Uterus (tissue), 4 donors: ENCODE measurements around the gene TRPM4. TPM values are rescaled to one million over a fixed set of nuclear protein-coding genes. Genes with fewer than 3 reads are reported as not detected.

ENCODE experiments used
- DNase-seq, 2 donors: peaks; one replicate each; pipeline ENCODE4 v3.0.0-alpha.2; 2019 to 2020
- H3K27ac ChIP-seq, 2 donors: fragments of 200-600 bp; sonication (generic); 1 replicate in 1 of 2; 2 replicates in 1 of 2; pipeline ENCODE4 v1.5.1; 2016 to 2018
- H3K27me3 ChIP-seq, 2 donors: fragments of 200-600 bp; sonication (generic); one replicate each; pipeline ENCODE4 v1.5.1; 2018 to 2019; ENCODE audit warnings: control low read depth in 1 of 2
- H3K36me3 ChIP-seq, 2 donors: fragments of 200-600 bp; sonication (generic); one replicate each; pipeline ENCODE4 v1.5.1; 2019; ENCODE audit warnings: control low read depth in 1 of 2
- H3K4me1 ChIP-seq, 2 donors: fragments of 200-600 bp; sonication (generic); one replicate each; pipeline ENCODE4 v1.5.1; 2018 to 2019; ENCODE audit warnings: control low read depth in 1 of 2
- H3K4me3 ChIP-seq, 2 donors: fragments of 200-600 bp; sonication (generic); 1 replicate in 1 of 2; 2 replicates in 1 of 2; pipeline ENCODE4 v1.5.1; 2018 to 2019; ENCODE audit warnings: mild to moderate bottlenecking in 1 of 2
- H3K9me3 ChIP-seq, 2 donors: fragments of 200-600 bp; sonication (generic); one replicate each; pipeline ENCODE4 v1.5.1; 2019; ENCODE audit warnings: control low read depth in 1 of 2
- POLR2A ChIP-seq, 2 donors: fragments of 450-650 bp; IDR thresholded peaks; one replicate each; pipeline ENCODE4 v1.6.1; 2016; ENCODE audit warnings: antibody characterized with exemption in 2 of 2, mild to moderate bottlenecking in 1 of 2, moderate library complexity in 1 of 2
- intact Hi-C: fragments of 100-400 bp; cut with DNase I; formaldehyde crosslinking; loops from one replicate; pipeline ENCODE4 v1.15.1; 2023; ENCODE audit warnings: low total_unique reads
- total RNA-seq, 4 donors: library from RNA; depleted of rRNA in 3 of 4; stranded (reverse); fragments of >200 nt in 3 of 4; gene quantifications; one replicate each; pipeline versions ENCODE4 v1.1.0 to v1.2.4, GENCODE V29; 2014 to 2023
- TF ChIP-seq, protein P1 (sequence below), 4 experiments: fragments of 200-600 bp in 2 of 4; fragments of 450-650 bp in 2 of 4; sonication (generic) in 2 of 4; IDR thresholded peaks; one replicate each; pipeline ENCODE4 v1.5.1; 2016 to 2019; ENCODE audit warnings: antibody characterized with exemption in 4 of 4, mild to moderate bottlenecking in 2 of 4, moderate library complexity in 1 of 4
- donor health status: DM: yes; HTN: yes; CAD: no.

Gene TRPM4
- total RNA-seq, 4 donors from 2014 or later: 9.7 to 28.7 (median 15.4) TPM

DNA sequence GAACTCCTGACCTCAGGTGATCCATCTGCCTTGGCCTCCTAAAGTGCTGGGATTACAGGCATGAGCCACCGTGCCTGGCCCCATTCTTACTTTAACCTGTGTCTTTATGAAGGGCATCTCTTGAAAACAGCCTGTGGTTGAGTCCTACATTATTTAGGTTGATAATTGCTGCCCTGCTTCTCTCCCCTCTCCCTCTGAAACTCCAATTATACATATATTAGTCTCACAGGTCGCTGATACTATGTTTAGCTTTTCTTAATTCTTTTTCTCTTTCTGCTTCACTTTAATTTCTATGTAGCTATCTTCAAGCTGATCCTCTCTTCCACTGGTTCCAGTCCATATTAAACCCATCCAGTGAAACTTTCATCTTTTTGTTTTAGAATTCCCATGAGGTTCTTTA is 92.3 kb downstream of the TRPM4 start:
- no peaks in the 10 kb centered on the region for H3K27me3 ChIP-seq
- no peak for TF ChIP-seq POLR2A (IDR thresholded peaks at IDR 0.05)
- TF ChIP-seq, protein P1, sequence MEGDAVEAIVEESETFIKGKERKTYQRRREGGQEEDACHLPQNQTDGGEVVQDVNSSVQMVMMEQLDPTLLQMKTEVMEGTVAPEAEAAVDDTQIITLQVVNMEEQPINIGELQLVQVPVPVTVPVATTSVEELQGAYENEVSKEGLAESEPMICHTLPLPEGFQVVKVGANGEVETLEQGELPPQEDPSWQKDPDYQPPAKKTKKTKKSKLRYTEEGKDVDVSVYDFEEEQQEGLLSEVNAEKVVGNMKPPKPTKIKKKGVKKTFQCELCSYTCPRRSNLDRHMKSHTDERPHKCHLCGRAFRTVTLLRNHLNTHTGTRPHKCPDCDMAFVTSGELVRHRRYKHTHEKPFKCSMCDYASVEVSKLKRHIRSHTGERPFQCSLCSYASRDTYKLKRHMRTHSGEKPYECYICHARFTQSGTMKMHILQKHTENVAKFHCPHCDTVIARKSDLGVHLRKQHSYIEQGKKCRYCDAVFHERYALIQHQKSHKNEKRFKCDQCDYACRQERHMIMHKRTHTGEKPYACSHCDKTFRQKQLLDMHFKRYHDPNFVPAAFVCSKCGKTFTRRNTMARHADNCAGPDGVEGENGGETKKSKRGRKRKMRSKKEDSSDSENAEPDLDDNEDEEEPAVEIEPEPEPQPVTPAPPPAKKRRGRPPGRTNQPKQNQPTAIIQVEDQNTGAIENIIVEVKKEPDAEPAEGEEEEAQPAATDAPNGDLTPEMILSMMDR (IDR thresholded peaks at IDR 0.05): no peak
- no peaks in the 10 kb centered on the region for H3K36me3 ChIP-seq
- no peak overlapping the region for H3K4me3 ChIP-seq
- no peaks in the 10 kb centered on the region for H3K4me1 ChIP-seq
- intact Hi-C loops: no loop called here
- no peaks in the 10 kb centered on the region for H3K9me3 ChIP-seq
- DNase-seq: no peak
- no peak overlapping the region for H3K27ac ChIP-seq

DNA sequence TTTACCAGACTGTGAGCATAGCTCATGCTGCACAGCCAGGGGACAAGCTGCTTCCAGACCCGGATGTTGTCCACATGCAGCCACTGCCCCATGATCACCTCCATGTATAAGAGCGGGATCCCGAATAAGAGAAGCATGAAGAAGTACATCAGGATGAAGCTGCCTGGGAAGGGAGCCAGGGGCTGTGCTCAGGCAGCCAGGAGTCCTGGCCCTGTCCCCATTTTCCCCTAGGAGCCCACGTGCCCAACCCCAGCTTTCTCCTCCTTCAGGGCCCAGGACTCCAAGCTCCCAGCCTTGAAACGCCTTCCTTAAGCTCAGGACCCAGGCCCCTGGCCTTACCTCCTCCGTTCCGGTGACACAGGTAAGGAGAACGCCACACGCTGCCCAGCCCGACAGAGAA is 98.1 kb downstream of the TRPM4 start:
- DNase-seq: no peak
- TF ChIP-seq POLR2A (IDR thresholded peaks at IDR 0.05): no peak
- TF ChIP-seq, protein P1 (IDR thresholded peaks at IDR 0.05): no peak
- Histone ChIP-seq H3K36me3 (no peaks in the 10 kb centered on the region), H3K27ac (no peak overlapping the region), H3K4me1 (no peaks in the 10 kb centered on the region), H3K27me3 (no peaks in the 10 kb centered on the region), H3K9me3 (peaks cover 0 to 7% of the 10 kb centered on the region in 2 donors), H3K4me3 (no peak overlapping the region)
- intact Hi-C loops: no loop called here

DNA sequence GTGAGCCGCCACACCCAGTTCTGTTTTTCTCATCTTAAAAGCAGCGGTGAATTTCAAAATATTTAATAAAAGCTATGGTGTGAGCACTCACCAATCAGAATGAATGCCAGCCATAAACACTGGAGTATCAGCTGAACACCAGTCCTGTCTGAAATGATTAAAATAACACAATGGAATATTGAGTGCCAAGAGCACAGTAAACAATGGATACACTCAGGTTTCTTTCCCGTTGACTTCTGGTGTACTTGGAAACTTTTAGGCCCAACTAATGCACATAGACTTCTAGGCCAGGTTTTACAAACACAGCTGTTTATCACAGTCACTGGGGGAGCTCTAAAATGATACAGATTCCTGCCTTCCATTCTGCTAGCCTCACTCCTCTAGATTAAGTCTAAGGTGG is 99.1 kb downstream of the TRPM4 start:
- H3K27me3 ChIP-seq: no peaks in the 10 kb centered on the region
- TF ChIP-seq, protein P1 (IDR thresholded peaks at IDR 0.05): no peak
- TF ChIP-seq POLR2A (IDR thresholded peaks at IDR 0.05): no peak
- H3K27ac ChIP-seq: no peak overlapping the region
- no peak overlapping the region for H3K4me3 ChIP-seq
- H3K36me3 ChIP-seq: no peaks in the 10 kb centered on the region
- DNase-seq: no peak
- intact Hi-C loops: no loop called here
- no peaks in the 10 kb centered on the region for H3K4me1 ChIP-seq
- peaks cover 0 to 10% of the 10 kb centered on the region in 2 donors for H3K9me3 ChIP-seq

Other genes with a start within 250 kb of the TRPM4 start
- gene DHDH, start 224.1 kb upstream of the TRPM4 start, total RNA-seq: under 1 TPM in 2 of 4 donors, not detected in 2; 0.41 to 0.95 TPM
- 10 to 100 TPM; 16.5 to 84.5 (median 39.5) TPM for gene BAX, start 202.9 kb upstream of the TRPM4 start, total RNA-seq
- 1,000 to 10,000 TPM in 3 of 4 donors, 100 to 1,000 TPM in 1; 472 to 2,968 (median 1,570) TPM for gene FTL, start 192.5 kb upstream of the TRPM4 start, total RNA-seq
- gene GYS1, start 164.5 kb upstream of the TRPM4 start, total RNA-seq: 10 to 100 TPM in 3 of 4 donors, 1 to 10 TPM in 1; 4.9 to 39.8 (median 16.6) TPM
- 100 to 1,000 TPM in 1 of 4 donors, 10 to 100 TPM in 3; 51.9 to 109 (median 77.7) TPM for gene RUVBL2, start 163.9 kb upstream of the TRPM4 start, total RNA-seq
- gene LHB, start 140.7 kb upstream of the TRPM4 start, total RNA-seq: not detected
- gene CGB3, start 133.5 kb upstream of the TRPM4 start, total RNA-seq: not detected
- gene CGB2, start 125.9 kb upstream of the TRPM4 start, total RNA-seq: not detected
- not detected for gene CGB1, start 120.9 kb upstream of the TRPM4 start, total RNA-seq
- not detected for gene CGB5, start 113.9 kb upstream of the TRPM4 start, total RNA-seq
- not detected for gene CGB8, start 108.7 kb upstream of the TRPM4 start, total RNA-seq
- gene CGB7, start 100.0 kb upstream of the TRPM4 start, total RNA-seq: not detected
- 1 to 10 TPM in 1 of 4 donors, under 1 TPM in 1, not detected in 2; 0.64 to 2.2 TPM for gene NTF4, start 93.0 kb upstream of the TRPM4 start, total RNA-seq
- gene KCNA7, start 85.1 kb upstream of the TRPM4 start, total RNA-seq: not detected
- 100 to 1,000 TPM; 196 to 462 (median 289) TPM for gene SNRNP70, start 72.3 kb upstream of the TRPM4 start, total RNA-seq
- 10 to 100 TPM in 1 of 4 donors, 1 to 10 TPM in 2, not detected in 1; 5.1 to 15.2 (median 5.7) TPM for gene LIN7B, start 43.4 kb upstream of the TRPM4 start, total RNA-seq
- gene C19orf73, start 38.6 kb upstream of the TRPM4 start, total RNA-seq: not detected
- 1 to 10 TPM in 2 of 4 donors, under 1 TPM in 1, not detected in 1; 0.51 to 8.3 (median 7.4) TPM for gene PPFIA3, start 38.2 kb upstream of the TRPM4 start, total RNA-seq
- gene HRC, start 2.4 kb upstream of the TRPM4 start, total RNA-seq: 10 to 100 TPM in 1 of 4 donors, 1 to 10 TPM in 2, under 1 TPM in 1; 0.51 to 13.5 (median 6.6) TPM
- 1 to 10 TPM in 1 of 4 donors, under 1 TPM in 2, not detected in 1; 0.55 to 7.5 (median 0.88) TPM for gene SLC6A16, start 167.4 kb downstream of the TRPM4 start, total RNA-seq
- 10 to 100 TPM in 1 of 4 donors, 1 to 10 TPM in 3; 4.4 to 11.0 (median 7.8) TPM for gene CD37, start 177.6 kb downstream of the TRPM4 start, total RNA-seq
- gene TEAD2, start 204.6 kb downstream of the TRPM4 start, total RNA-seq: 10 to 100 TPM; 21.8 to 83.2 (median 48.5) TPM
- gene DKKL1, start 206.1 kb downstream of the TRPM4 start, total RNA-seq: 1 to 10 TPM in 1 of 4 donors, not detected in 3; 1.3 TPM
- gene KASH5, start 230.5 kb downstream of the TRPM4 start, total RNA-seq: under 1 TPM in 1 of 4 donors, not detected in 3; 0.55 TPM